ENCODE data around the gene TAF1B.

DNA sequence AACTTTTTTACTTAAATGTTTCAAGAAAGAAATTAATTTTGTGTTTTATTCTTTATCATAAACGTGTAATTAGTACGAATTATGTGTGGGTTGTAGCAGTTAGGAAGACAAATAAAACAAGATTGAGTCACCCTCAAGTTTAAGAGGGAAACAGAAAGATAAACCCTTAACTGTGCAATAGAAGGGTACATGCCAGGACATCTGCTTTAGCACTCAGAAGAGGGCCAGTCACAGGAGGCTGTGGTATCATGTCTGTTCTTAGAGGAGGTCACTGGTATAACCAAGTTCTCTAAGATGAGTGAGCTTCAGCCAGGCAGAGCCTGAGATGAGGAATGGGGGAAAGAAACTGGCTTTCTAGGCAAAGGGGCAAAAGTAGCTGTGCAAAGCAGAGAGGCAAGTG lies 65.8 kb downstream of the TAF1B start:
- TF ChIP-seq EZH2 (IDR thresholded peaks at IDR 0.05; ENCODE audit: borderline replicate concordance, low read length) (no peak), CTCF (IDR thresholded peaks at IDR 0.05; ENCODE audit: low read length) (no peak)

Data from OCI-LY1 (cell line).